HG03045 (cell line): ENCODE data around the gene TMEM183A.

Experiments
- ATAC-seq: cut with Tn5 transposase; IDR thresholded peaks from one replicate; pipeline ENCODE4 v1.9.1; 2021; ENCODE audit warnings: mild to moderate bottlenecking, moderate library complexity; ENCODE audit not compliant: unreplicated experiment

TMEM183A gene, protein sequence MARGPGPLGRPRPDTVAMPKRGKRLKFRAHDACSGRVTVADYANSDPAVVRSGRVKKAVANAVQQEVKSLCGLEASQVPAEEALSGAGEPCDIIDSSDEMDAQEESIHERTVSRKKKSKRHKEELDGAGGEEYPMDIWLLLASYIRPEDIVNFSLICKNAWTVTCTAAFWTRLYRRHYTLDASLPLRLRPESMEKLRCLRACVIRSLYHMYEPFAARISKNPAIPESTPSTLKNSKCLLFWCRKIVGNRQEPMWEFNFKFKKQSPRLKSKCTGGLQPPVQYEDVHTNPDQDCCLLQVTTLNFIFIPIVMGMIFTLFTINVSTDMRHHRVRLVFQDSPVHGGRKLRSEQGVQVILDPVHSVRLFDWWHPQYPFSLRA

DNA sequence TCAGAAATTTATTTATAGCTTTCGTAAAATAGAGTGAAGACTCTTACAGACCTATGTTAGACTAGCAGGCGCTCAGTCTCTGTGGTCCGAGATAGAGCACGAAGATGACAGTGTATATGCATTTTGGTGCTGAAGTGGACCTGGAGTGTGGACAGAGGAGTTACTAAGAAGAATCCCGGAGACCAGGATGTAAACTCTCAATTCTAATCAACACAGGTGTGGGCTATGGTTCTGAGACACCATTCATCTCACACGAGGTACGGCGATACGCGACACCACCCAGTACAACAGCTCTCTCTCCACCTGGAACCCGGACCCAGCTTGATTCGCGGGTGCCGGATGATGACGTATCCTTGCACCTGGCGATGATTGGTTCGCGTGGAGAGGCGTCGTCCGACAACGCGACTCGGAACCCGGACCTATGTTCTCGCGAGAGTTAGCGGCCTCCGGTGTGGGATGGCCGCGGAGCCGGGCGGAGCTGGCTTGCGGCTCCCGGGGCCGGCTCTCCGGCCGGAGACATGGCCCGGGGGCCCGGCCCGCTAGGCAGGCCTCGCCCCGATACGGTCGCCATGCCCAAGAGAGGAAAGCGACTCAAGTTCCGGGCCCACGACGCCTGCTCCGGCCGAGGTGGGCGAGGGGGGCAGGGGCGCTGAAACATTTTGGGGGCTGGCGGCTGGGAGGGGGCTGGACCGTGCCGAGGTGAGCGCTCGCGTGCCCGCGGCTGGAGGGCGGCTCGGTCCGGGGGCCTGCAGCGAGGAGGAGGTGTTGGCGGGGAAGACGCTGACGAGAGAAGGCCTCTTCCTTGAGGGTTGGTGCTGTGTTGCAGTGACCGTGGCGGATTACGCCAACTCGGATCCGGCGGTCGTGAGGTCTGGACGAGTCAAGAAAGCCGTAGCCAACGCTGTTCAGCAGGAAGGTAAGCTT, at the start of gene TMEM183A:
Gene TMEM183A (plus strand): TSS at position 427 of the 924 bp plus-strand sequence. CDS start 92 bp downstream, at position 519.
- peak; percentile 91 for ATAC-seq

- peak; percentile 98 for ATAC-seq
These were observed 49.2 kb upstream of the TMEM183A start, which contains the start of gene ADIPOR1 for GRCh38 chr1:202957733-202958543. ADIPOR1 (minus strand) TSS chr1:202958312; CDS start chr1:202951070, 7,242 bp downstream.

DNA sequence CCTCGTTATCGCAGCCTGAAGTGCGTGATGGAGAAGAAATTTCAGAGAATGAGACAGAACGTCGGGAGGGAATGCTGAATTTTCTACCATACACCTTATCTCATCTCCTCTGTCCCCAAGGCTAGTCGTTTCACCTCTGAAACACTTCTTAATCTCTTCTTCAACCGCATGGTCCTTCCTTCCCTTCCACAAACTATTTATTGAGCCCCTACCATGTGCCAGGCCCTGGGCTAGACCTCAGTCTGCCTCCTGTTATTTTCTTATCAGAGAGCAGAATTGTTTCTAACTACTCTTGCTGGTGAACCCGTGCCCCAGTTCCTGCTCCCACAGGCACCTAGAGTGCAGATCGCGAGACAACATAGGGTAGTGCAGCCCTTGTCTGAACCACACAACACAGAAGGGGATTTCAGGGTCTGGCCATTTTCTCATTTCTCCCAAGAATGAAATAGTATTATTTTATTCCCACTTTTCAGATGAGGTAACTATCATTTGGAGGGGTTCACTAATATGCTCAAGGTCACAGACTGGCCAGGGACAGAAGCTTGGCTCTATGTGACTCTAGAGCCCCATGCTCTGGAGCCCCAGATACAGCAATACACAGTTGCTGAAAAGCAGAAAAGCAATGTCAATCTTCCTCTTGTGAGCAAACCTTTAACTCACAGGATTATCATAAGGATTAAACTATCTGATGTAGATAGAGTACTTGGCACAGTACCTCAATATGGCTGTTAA, 48.5 kb upstream of the TMEM183A start:
- ATAC-seq, result no peak

- ATAC-seq, result no peak
These were observed 47.9 kb upstream of the TMEM183A start for GRCh38 chr1:202959276-202959620.

- no peak for ATAC-seq
These were observed 45.8 kb upstream of the TMEM183A start for GRCh38 chr1:202961220-202961880.

DNA sequence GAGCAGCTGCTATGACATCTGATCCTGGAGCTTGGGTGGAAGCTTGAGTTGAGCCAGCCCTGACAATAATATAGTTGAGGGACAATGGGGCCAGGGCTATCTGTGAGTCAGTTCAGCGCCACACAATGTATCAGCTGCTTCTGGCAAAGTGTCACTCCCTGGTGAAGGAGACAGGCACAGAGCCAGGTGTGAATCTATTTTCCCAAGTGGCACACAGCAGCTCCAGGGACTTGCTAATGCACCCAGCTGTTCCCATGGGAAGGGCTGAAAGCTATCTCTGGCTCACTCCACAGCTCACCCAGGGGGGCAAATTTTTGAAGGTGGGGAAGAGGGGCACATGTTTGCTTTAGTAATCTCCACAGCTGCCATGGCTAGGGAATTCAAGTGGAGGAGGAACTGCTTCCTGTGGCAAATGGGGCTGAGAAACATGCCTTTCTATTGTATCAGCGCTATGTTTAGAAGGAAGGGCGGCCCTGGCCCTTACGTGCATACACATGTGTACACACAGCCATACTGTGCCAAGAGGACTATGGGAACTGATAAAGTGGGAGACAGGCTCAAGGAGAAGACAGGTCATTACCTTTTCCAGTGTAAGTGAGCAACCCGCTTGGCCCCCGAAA, 42.3 kb upstream of the TMEM183A start:
- ATAC-seq, result no peak

DNA sequence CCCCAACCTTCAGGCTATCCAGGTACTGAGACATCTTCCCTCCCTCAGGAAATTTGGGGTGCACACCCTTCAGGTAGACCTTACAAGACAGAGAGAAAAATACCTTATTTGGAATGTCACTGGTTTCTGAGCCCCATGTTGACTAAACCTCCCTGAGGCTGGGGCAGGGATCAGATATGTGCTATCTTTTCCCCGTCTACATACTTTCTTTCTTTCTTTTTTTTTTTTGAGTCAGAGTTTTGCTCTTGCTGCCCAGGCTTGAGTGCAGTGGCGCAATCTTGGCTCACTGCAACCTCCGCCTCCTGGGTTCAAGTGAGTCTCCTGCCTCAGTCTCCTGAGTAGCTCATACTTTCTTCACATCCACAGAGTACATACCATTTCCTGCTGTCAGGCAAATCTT, 41.8 kb upstream of the TMEM183A start:
- ATAC-seq, result no peak

- ATAC-seq, result no peak
These were observed 40.9 kb upstream of the TMEM183A start for GRCh38 chr1:202966006-202966898.

- peak; percentile 8 for ATAC-seq
These were observed 39.4 kb upstream of the TMEM183A start for GRCh38 chr1:202967684-202968281.

- ATAC-seq, result no peak
These were observed 38.8 kb upstream of the TMEM183A start for GRCh38 chr1:202968351-202968750.

DNA sequence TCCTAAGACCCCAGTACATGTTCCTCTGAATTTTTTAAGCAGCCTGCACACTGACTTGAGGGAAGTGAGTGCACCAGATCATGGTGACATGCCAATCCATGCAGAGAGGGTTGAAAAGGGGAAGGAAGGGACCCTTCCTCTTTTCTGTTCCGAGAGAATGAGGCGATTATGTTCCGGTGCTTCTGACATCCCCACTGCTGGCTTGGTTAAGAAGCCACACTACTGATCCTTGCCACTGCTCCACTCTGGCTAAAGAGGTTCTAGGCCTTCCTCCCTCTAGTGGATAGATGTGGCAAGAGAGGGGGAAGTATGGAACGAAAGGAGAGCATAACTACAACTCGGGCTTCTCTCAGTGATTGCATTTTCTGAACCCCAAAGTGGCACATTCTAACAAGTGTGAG, 38.3 kb upstream of the TMEM183A start:
- ATAC-seq, result peak; percentile 45

- ATAC-seq, result no peak
These were observed 35.1 kb upstream of the TMEM183A start for GRCh38 chr1:202972046-202972445.

- ATAC-seq, result no peak
These were observed 32.3 kb upstream of the TMEM183A start for GRCh38 chr1:202974856-202975255.

- ATAC-seq, result no peak
These were observed 30.5 kb upstream of the TMEM183A start for GRCh38 chr1:202976633-202977032.

GRCh38 chr1:202979459-202979858, 27.7 kb upstream of the TMEM183A start:
- ATAC-seq, result no peak

DNA sequence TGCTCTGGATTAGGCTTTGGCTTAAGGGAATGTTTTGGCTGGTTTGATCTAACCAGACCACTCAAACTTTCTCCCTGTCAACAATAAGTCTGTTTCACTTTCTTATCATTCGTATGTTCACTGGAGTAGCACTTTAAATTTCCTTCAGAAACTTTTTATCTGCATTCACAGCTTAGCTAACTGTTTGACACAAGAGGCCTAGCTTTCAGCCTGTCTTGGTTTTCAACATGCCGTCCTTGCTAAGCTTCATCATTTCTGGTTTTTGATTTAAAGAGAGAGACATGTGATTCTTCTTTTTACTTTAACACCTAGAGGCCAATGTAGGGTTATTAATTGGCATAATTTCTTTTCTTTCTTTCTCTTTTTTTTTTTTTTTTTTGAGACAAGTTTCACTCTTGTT, 25.2 kb upstream of the TMEM183A start:
- no peak for ATAC-seq

- no peak for ATAC-seq
These were observed 24.3 kb upstream of the TMEM183A start for GRCh38 chr1:202982715-202983430.
